Thoracic aorta (tissue), 2 donors: ENCODE measurements around the gene ITIH3. TPM values are rescaled to one million over a fixed set of nuclear protein-coding genes. Genes with fewer than 3 reads are reported as not detected.

Experiments
- ATAC-seq: fragments of 150-250 bp; one replicate; pipeline ENCODE4 v1.8.0; 2017; ENCODE audit warnings: low read depth; ENCODE audit not compliant: insufficient number of reproducible peaks, low FRiP score
- DNase-seq: peaks from one replicate; pipeline ENCODE4 v3.0.0-alpha.2; 2020; ENCODE audit warnings: low spot score
- H3K27ac ChIP-seq, 2 donors: fragments of 200-600 bp; sonication (generic); 1 replicate in 1 of 2; 2 replicates in 1 of 2; pipeline ENCODE4 v1.5.1; 2016; ENCODE audit warnings: mild to moderate bottlenecking in 2 of 2, moderate library complexity in 2 of 2
- H3K27me3 ChIP-seq: fragments of 200-600 bp; sonication (generic); replicated peaks from 2 replicates; pipeline ENCODE4 v1.6.0; 2016; ENCODE audit warnings: mild to moderate bottlenecking; ENCODE audit not compliant: insufficient read depth
- H3K36me3 ChIP-seq: fragments of 200-600 bp; sonication (generic); one replicate; pipeline ENCODE4 v1.5.1; 2016
- H3K4me1 ChIP-seq, 2 donors: fragments of 200-600 bp; sonication (generic); 1 replicate in 1 of 2; 2 replicates in 1 of 2; pipeline versions ENCODE4 v1.5.1 to v1.6.0; 2016; ENCODE audit warnings: low read depth in 2 of 2, mild to moderate bottlenecking in 1 of 2; ENCODE audit not compliant: control insufficient read depth in 1 of 2
- H3K4me3 ChIP-seq: fragments of 200-600 bp; sonication (generic); 2 replicates; pipeline ENCODE4 v1.5.1; 2016; ENCODE audit warnings: mild to moderate bottlenecking
- H3K9me3 ChIP-seq: fragments of 200-600 bp; sonication (generic); 2 replicates; pipeline ENCODE4 v1.5.1; 2016
- total RNA-seq, 2 donors: library from RNA; depleted of rRNA; stranded (reverse); fragments of >200 nt; gene quantifications; one replicate each; pipeline versions ENCODE4 v1.1.0 to v1.2.3, GENCODE V29; 2016
- TF ChIP-seq, protein P1 (sequence below): fragments of 200-600 bp; sonication (generic); IDR thresholded peaks from one replicate; pipeline ENCODE4 v1.5.1; 2019; ENCODE audit warnings: antibody characterized with exemption

ITIH3 gene
- total RNA-seq, 2 donors from 2014 or later = 2.6 to 14.2 TPM

GRCh38 chr3:52782412-52783210 lies 12.0 kb upstream of the ITIH3 start:
- Histone ChIP-seq H3K4me1 (no peaks in the 10 kb centered on the region), H3K27ac (no peak overlapping the region), H3K4me3 (no peak overlapping the region), H3K36me3 (no peaks in the 10 kb centered on the region), H3K27me3 (no peaks in the 10 kb centered on the region), H3K9me3 (no peaks in the 10 kb centered on the region)
- ATAC-seq (no peak), DNase-seq (no peak)
- TF ChIP-seq, protein P1, sequence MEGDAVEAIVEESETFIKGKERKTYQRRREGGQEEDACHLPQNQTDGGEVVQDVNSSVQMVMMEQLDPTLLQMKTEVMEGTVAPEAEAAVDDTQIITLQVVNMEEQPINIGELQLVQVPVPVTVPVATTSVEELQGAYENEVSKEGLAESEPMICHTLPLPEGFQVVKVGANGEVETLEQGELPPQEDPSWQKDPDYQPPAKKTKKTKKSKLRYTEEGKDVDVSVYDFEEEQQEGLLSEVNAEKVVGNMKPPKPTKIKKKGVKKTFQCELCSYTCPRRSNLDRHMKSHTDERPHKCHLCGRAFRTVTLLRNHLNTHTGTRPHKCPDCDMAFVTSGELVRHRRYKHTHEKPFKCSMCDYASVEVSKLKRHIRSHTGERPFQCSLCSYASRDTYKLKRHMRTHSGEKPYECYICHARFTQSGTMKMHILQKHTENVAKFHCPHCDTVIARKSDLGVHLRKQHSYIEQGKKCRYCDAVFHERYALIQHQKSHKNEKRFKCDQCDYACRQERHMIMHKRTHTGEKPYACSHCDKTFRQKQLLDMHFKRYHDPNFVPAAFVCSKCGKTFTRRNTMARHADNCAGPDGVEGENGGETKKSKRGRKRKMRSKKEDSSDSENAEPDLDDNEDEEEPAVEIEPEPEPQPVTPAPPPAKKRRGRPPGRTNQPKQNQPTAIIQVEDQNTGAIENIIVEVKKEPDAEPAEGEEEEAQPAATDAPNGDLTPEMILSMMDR = no peak

DNA sequence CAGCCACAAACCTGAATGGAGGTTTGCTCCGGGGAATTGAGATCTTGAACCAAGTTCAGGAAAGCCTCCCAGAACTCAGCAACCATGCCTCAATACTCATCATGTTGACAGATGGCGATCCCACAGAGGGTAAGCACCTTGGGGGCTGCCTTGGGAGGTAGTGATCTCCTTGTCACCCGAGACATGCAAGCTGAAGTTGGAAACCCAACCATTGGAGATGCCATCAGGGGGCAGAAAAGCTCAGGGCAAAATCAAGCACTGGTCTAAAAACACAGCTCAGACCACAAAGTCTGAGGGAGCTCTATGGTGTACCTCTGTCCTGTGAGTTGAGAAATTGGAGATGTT lies 11.4 kb upstream of the ITIH3 start:
- ATAC-seq (no peak), DNase-seq (no peak)
- no peaks in the 10 kb centered on the region for H3K27me3 ChIP-seq
- H3K4me3 ChIP-seq = no peak overlapping the region
- H3K9me3 ChIP-seq = no peaks in the 10 kb centered on the region
- no peaks in the 10 kb centered on the region for H3K36me3 ChIP-seq
- H3K4me1 ChIP-seq = no peaks in the 10 kb centered on the region
- no peak overlapping the region for H3K27ac ChIP-seq
- TF ChIP-seq, protein P1 = no peak

GRCh38 chr3:52784021-52784621 lies 10.5 kb upstream of the ITIH3 start:
- TF ChIP-seq, protein P1 = no peak
- Histone ChIP-seq H3K27ac (no peak overlapping the region), H3K4me3 (no peak overlapping the region), H3K36me3 (no peaks in the 10 kb centered on the region), H3K27me3 (no peaks in the 10 kb centered on the region), H3K4me1 (no peaks in the 10 kb centered on the region), H3K9me3 (no peaks in the 10 kb centered on the region)
- DNase-seq (no peak), ATAC-seq (no peak)

DNA sequence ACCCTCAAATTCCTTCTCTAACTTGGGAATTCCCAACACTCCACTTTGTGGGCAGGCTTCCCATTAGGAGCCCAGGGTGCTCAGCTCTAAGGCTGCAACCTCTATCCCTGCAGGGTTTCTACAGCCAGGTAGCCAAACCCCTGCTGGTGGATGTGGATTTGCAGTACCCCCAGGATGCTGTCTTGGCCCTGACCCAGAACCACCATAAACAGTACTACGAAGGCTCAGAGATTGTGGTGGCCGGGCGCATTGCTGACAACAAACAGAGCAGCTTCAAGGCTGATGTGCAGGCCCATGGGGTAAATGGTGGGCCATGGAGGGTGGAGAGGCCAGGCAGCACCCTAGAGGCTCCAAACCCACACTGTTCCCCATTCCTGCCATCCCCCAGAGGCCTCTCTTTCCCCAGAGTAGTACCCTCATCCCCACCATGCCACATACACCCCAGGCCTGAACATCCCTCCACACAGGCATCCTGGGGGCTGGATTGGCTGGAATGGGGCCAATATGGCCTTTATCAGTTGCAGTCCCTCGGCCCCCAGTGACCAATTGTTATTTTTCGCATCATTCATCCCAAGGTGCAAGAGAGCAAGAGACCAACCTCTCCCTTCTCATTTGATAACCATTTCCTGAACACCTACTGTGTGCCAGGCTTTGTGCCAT lies 9.5 kb upstream of the ITIH3 start:
- no peaks in the 10 kb centered on the region for H3K27me3 ChIP-seq
- no peaks in the 10 kb centered on the region for H3K36me3 ChIP-seq
- ATAC-seq = no peak
- no peaks in the 10 kb centered on the region for H3K9me3 ChIP-seq
- TF ChIP-seq, protein P1 = no peak
- no peaks in the 10 kb centered on the region for H3K4me1 ChIP-seq
- DNase-seq = no peak
- H3K4me3 ChIP-seq = no peak overlapping the region
- H3K27ac ChIP-seq = no peak overlapping the region
